ENCODE data around the gene MICA.
A peak's percentile ranks its signal among the peaks of the same experiment; 100 is the strongest.
"Not testable (repeated sequence)": the region's sequence is repeated elsewhere in the genome, so short reads cannot be mapped to it uniquely, and the experiment has no call there.

MICA gene

DNA sequence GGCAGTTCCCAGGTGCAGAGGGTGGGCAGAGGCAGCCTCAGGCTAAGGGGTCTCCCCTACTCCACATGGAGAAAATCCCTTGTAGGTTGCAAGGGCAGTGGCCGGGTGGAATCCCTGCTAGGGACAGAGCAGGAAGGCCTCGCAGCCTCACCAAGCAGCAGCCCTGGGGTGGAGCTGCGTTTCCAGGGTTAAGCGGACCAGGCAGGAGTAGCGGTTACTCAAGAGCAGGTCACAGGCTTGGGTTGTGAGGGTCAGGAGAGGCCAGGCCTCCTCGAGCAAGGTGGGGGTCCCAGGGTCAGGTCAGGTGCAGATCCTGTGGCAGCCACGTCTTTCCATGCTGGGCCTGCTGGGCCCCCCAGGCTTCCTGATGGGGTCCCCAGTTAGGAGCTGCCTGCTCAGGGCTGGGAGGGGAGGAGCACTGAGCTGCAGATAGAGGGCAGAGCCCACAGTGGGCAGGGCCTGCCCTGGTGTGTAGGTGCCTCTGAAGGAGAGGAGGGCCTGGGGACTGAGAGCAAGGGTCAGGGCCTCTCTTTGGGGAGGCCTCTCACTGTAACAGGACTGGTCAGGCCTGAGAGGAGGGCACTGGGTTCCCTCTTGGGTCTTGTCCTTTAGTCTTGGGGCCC is 10.9 kb downstream of the MICA start:
- DNase-seq, result not testable (repeated sequence)

DNA sequence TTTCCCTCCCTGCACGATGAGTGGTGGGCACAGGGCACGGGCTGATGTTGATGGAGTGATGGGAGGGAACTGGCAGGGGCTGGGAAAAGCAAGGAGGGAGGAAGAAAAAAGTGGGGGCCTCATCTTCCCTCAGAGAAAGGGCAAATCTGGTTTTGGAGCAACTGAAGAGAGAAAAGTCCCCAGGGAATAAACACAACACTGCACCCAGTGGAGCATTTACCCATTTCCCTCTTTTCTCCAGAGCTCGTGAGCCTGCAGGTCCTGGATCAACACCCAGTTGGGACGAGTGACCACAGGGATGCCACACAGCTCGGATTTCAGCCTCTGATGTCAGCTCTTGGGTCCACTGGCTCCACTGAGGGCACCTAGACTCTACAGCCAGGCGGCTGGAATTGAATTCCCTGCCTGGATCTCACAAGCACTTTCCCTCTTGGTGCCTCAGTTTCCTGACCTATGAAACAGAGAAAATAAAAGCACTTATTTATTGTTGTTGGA is 11.4 kb downstream of the MICA start:
- no peak for DNase-seq

DNA sequence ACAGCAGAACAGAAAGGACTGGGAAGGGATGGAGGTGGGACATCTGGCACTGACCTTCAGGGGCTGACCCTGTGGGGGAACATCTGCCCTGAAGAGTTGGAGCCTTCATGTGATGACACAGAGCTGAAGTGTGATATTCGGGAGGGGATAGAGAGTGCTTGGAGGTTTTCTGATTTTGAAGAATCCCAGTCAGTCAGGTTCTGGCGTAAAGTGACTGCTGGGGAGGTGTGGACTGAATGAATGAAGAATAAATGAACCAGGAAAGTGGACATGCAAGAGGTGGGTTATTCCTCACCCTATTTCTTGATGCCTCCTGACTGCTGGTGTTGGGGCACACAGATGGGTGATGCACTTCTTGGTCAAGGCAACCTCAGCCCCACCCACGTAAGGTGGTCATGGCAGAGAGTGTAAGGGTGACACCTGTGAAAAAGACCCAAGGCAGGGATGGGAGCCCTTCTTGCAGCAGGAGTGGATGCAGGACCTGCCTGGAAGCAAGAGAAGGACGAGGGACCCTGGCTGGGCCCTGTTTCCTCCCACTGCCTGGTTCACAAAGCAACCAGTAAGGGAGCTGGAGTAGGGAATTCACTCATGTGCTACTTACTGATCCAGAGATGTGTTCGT is 13.1 kb downstream of the MICA start:
- DNase-seq, result no peak

DNA sequence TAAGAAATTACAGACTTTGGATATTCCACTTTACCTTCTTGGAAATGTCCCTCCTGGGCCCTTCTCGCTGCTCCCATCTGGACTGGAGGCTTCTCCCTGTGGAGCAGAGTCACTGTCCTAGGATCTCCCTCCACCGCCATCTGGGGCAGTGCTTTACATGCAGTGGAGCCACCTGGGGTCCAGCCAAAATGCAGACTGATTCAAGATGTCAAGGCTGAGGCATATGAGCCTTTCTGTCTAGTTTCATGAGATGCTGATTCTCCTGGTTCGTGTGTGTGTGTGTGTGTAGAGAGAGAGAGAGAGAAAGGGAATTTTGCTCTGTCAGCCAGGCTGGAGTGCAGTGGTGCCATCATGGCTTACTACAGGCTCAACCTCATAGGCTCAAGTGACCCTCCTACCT is 14.9 kb downstream of the MICA start:
- no peak for DNase-seq

DNA sequence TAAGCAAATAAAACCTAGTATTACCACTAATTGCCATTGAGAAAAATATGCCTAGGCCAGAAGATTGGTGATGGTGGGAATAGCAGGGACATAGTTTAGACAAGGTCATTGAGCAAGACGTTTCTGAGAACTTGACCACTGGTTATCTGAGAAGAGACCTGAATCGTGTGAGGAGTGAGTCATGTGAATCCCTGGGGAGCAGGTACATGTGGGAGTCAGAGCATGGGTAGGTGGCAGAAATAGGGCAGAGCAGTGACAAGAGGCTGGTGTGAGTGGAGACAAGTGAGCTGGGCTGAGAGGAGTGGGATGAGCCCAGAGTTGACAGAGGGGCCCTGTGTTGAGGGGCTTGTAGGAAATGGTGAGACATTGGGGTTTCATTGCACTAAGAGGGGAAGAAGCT is 16.4 kb downstream of the MICA start:
- DNase-seq, result no peak

DNA sequence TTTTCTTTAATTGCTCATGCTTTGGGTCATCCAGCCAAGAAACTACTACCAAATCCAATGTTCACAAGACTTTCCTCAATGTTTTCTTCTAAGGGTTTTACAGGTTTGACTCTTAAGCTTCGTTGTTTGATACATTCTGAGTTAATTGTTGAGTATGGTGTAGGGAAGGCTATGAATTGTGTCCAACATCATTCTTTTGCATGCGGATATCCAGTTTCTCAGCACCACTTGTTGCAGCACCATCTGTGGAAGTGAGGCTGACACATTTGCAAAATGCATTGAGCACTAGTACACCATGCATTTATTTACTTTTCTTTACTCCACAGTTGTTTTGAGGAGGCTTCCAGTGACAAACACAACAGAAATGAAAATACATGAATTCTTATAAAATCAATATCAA is 17.2 kb downstream of the MICA start:
- no peak for DNase-seq

GRCh38 chr6:31422587-31422986 is 19.2 kb downstream of the MICA start:
- DNase-seq, result no peak

GRCh38 chr6:31423550-31423949 is 20.2 kb downstream of the MICA start:
- DNase-seq, result no peak

DNA sequence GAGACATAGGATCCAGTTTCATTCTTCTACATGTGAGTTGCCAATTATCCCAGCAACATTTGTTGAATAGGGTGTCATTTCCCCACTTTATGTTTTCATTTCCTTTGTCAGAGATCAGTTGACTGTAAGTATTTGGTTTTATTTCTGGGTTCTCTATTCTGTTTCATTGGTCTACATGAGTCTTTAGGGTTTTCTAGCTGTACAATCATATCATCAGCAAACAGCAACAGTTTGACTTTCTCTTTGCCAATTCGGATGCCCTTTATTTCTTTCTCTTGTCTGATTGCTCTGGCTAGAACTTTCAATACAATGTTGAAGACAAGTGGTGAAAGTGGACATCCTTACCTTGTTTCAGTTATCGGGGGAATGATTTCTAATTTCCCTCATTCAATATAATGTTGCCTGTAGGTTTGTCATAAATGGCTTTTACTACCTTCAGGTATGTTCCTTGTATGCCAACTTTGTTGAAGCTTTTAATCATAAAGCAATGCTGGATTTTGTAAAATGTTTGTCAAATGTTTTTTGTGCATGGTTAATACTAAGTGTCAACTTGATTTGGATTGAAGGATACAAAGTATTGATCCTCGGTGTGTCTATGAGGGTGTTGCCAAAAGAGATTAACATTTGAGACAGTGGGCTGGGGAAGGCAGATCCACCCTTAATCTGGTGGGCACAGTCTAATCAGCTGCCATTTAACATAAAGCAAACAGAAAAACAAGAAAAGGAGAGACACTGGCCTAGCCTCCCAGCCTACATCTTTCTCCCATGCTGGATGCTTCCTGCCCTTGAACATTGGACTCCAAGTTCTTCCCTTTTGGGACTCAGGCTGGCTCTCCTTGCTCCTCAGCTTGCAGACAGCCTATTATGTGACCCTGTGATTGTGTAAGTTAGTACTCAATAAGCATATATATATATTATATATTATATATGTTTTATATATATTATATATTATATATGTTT is 23.3 kb downstream of the MICA start:
- no peak for DNase-seq

- DNase-seq, result no peak
These were observed 27.1 kb downstream of the MICA start for GRCh38 chr6:31430449-31430848.

- not testable (repeated sequence) for DNase-seq
These were observed 31.7 kb downstream of the MICA start for GRCh38 chr6:31435051-31435450.

GRCh38 chr6:31438222-31438621 is 34.8 kb downstream of the MICA start:
- no peak for DNase-seq

DNA sequence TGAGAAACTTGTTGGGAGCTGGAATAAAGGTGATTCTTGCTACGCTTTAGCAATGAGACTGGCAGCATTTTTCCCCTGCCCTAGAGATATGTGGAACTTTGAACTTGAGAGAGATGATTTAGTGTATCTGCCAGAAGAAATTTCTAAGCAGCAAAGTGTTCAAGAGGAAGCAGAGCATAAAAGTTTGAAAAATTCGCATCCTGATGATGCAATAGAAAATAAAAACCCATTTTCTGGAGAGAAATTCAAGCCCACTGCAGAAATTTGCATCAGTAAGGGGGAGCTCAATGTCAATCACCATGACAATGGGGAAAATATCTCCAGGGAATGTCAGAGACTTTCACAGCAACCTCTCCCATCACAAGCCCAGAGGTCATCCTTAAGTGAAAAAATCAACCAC is 35.3 kb downstream of the MICA start:
- no peak for DNase-seq

DNA sequence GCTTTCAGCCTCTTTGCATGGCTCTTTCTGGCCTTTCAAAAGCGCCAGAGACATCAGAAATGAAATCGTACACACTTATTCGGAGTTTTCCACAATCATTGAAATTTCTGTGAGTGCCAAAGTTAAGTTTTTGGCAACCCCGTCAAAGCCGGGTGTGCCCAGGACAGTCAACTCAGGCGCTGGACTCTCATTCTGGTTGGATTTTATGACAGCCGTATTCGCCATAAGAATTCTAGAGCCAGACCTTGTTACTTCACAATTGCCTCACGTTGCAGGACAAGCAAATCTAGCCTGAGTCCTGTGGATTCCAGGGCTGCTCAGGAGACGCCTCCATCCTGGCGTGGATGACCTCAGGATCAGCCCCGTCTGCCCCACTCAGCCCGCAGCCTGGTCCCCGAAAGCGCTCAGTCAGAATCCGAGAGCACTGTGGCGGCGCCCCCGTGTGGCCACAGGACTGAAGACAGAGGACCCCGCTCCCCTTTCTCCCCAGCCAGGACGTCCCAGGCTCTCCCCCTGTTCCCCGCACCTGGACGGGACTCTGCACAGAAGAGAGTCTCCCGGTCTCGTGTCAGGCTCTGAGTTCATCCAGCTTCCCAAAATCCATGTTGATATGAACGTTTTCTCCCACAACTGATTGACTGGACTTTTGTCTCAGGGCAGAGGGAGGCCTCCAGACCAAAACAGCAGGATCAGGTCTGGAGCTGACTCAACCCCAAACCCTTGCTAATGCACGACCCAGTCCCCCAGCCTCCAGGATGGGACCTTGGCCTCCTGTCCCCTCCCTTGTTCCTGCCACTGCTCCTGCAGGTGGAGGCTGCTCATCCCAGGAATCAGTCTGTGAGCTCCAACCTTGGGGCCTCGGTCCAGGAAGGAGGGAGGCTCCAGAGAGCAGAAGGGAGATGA is 38.2 kb downstream of the MICA start:
- DNase-seq, result peak; percentile 82

DNA sequence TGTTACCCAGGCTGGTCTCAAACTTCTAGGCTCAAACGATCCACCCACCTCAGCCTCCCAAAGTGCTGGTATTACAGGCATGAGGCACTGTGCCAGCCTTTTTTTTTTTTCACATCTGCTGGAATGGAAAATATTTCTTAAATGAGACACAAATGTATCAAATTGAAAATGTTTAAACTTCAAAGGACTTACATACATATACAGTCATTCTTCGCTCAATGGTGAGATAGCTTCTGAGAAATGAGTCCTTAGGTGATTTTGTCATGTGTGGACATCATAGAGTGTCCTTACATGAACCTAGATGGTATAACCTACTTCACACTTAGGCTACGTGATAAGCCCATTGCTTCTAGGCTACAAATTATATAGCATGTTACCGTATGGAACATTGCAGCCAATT is 43.1 kb downstream of the MICA start:
- no peak for DNase-seq

GRCh38 chr6:31446999-31447789 is 43.8 kb downstream of the MICA start:
- not testable (repeated sequence) for DNase-seq

GRCh38 chr6:31450751-31451150 is 47.4 kb downstream of the MICA start:
- no peak for DNase-seq

DNA sequence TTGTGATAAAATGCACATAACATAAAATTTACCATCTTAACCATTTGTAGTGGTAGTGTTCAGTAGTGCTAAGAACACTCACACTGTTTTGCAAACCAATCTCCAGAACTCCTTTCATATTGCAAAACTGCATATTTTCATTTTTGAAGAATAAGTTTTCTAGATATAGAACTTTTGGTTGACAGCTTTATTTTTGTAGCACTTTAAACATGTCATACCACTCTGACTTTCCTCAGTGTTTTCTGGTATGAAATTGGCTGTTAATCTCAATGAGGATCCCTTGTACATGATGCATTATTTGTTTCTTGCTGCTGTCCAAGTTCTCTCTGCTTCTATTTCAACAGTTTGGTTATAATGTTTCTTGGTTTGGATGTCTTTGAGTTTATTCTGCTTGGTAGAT is 49.5 kb downstream of the MICA start:
- DNase-seq, result no peak

DNA sequence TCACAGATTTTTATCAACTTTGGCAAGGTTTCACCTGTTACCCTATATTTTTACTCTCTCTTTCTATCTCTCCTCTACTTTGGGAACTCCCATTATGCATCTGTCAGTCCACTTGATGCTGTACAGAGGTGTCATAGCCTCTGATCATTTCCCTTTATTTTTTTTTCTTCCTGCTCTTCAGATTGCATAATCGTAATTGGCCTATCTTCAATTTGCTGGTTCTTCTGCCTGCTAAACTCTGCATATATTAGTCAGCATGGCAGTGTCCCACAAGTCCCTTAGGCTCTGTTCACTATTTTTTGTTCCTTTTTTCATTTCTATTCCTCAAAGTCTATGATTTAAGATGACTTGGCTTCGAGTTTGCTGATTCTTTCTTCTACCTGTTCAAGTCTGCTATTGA is 49.9 kb downstream of the MICA start:
- DNase-seq, result no peak

- not testable (repeated sequence) for DNase-seq
These were observed 56.5 kb downstream of the MICA start for GRCh38 chr6:31459864-31460263.

- no peak for DNase-seq
These were observed 57.1 kb downstream of the MICA start for GRCh38 chr6:31460361-31461025.

Measured in T-helper 9 cell (primary cell).